HepG2 (cell line): ENCODE results near the gene OGFR. TPM values are rescaled to one million over a fixed set of nuclear protein-coding genes. Genes with fewer than 3 reads are reported as not detected.
A peak's percentile ranks its signal among the peaks of the same experiment; 100 is the strongest.

Experiments
- BCL6 ChIP-seq: IDR thresholded peaks from 2 replicates; pipeline ENCODE4 v1.6.1; 2016; ENCODE audit warnings: missing genetic modification reagents, missing compliant biosample characterization
- DZIP1 ChIP-seq: sonication (generic); formaldehyde crosslinking; IDR thresholded peaks from 2 replicates; pipeline ENCODE4 v1.5.0; 2020; ENCODE audit warnings: mild to moderate bottlenecking, missing genetic modification reagents
- ELF3 ChIP-seq: IDR thresholded peaks from 2 replicates; pipeline ENCODE4 v1.6.1; 2016; ENCODE audit warnings: missing genetic modification reagents, missing compliant biosample characterization
- LRRFIP1 ChIP-seq: sonication (generic); formaldehyde crosslinking; conservative IDR thresholded peaks from 2 replicates; pipeline ENCODE4 v1.4.0; 2020; ENCODE audit warnings: missing genetic modification reagents
- MZF1 ChIP-seq: sonication (generic); formaldehyde crosslinking; IDR thresholded peaks from 2 replicates; pipeline ENCODE4 v1.8.1; 2023; ENCODE audit warnings: mild to moderate bottlenecking, missing genetic modification reagents, borderline replicate concordance
- NR2F1 ChIP-seq, 2 experiments: fragments of 450-650 bp in 1 of 2; formaldehyde crosslinking in 1 of 2; IDR thresholded peaks; 2 replicates each; pipeline versions ENCODE4 v1.5.0 to v1.6.1; 2016 to 2020; ENCODE audit warnings: mild to moderate bottlenecking in 1 of 2, missing compliant biosample characterization in 1 of 2, missing genetic modification reagents in 1 of 2, moderate library complexity in 1 of 2
- TP53 ChIP-seq: sonication (generic); formaldehyde crosslinking; conservative IDR thresholded peaks from 2 replicates; pipeline ENCODE4 v1.4.0; 2020; ENCODE audit warnings: missing genetic modification reagents
- ZBTB20 ChIP-seq: sonication (generic); formaldehyde crosslinking; IDR thresholded peaks from 2 replicates; pipeline ENCODE4 v1.8.1; 2023; ENCODE audit warnings: missing genetic modification reagents, low read depth, mild to moderate bottlenecking, borderline replicate concordance
- ZBTB40 ChIP-seq, 2 experiments: fragments of 450-650 bp in 1 of 2; sonication (generic) in 1 of 2; formaldehyde crosslinking in 1 of 2; IDR thresholded peaks; 2 replicates each; pipeline versions ENCODE4 v1.6.1 to v1.8.0; 2016 to 2022; ENCODE audit warnings: antibody characterized with exemption in 1 of 2, mild to moderate bottlenecking in 1 of 2, missing genetic modification reagents in 1 of 2
- ZBTB43 ChIP-seq: sonication (generic); formaldehyde crosslinking; conservative IDR thresholded peaks from 2 replicates; pipeline ENCODE4 v1.4.0; 2020; ENCODE audit warnings: missing genetic modification reagents
- ZNF160 ChIP-seq: sonication (generic); formaldehyde crosslinking; IDR thresholded peaks from 2 replicates; pipeline ENCODE4 v1.8.0; 2022; ENCODE audit warnings: mild to moderate bottlenecking, inconsistent platforms, missing genetic modification reagents
- ZNF292 ChIP-seq: sonication (generic); formaldehyde crosslinking; IDR thresholded peaks from 2 replicates; pipeline ENCODE4 v1.8.1; 2022; ENCODE audit warnings: mild to moderate bottlenecking, low read depth, missing genetic modification reagents, borderline replicate concordance
- polyA plus RNA-seq, 8 experiments: library from polyadenylated mRNA; depleted of rRNA in 3 of 8; stranded (reverse) in 7 of 8; unstranded in 1 of 8; fragments of >200 nt; fragmentation: Illumina TruSeq in 4 of 8; extraction: Trizol in 4 of 8; gene quantifications; 2 replicates each; pipeline versions ENCODE4 v1.2.1 to v1.2.3, GENCODE V29; 2011 to 2016; ENCODE audit warnings: low read depth in 4 of 8, missing spikeins in 1 of 8, mixed read lengths in 1 of 8; ENCODE audit not compliant: insufficient read depth in 1 of 8
- total RNA-seq, 5 experiments: library from RNA; depleted of rRNA; stranded (reverse); fragments of >200 nt; fragmentation: Illumina TruSeq; extraction: Trizol; gene quantifications; 2 replicates each; pipeline ENCODE4 v1.2.3, GENCODE V29; 2016; ENCODE audit warnings: low read depth in 1 of 5

Gene OGFR
- total and polyA plus RNA-seq, 2 of the 13 experiments (the other 11 are each of a cell fraction or from before 2014, with no cell fraction given) = 47.7 to 81.8 TPM

GRCh38 chr20:62808211-62808865, 3.7 kb downstream of the OGFR start (continued):
- TF ChIP-seq ELF3 (CRISPR knock-in tag) (no peak; the same call in 1 of the 2 replicates), ZNF292 (CRISPR knock-in tag) (no peak), TP53 (CRISPR knock-in tag) (0 out of 2 replicates have a peak, but pooled peaks have one; percentile 24), ZBTB40 (IDR thresholded peaks at IDR 0.05) (no peak), ZBTB40 (CRISPR knock-in tag; IDR thresholded peaks at IDR 0.05) (no peak), ZBTB20 (no peak), DZIP1 (CRISPR knock-in tag) (peak; percentile 24; the same call in 1 of the 2 replicates), ZBTB43 (no peak), MZF1 (no peak), LRRFIP1 (CRISPR knock-in tag) (no peak), BCL6 (CRISPR knock-in tag) (no peak), ZNF160 (CRISPR knock-in tag) (0 out of 2 replicates have a peak, but pooled peaks have one; percentile 59), NR2F1 (CRISPR knock-in tag; IDR thresholded peaks at IDR 0.05) (peak in 1 of 2 experiments; percentile 18; a peak in 1 of 4 replicates)
